Upper lobe of left lung (tissue), 6 donors: ENCODE measurements around the gene HAUS8. TPM values are rescaled to one million over a fixed set of nuclear protein-coding genes. Genes with fewer than 3 reads are reported as not detected.
A peak's percentile ranks its signal among the peaks of the same experiment; 100 is the strongest.

Source experiments
- ATAC-seq, 2 donors: fragments of 200-7000 bp; cut with Tn5 transposase; one replicate each; pipeline ENCODE4 v1.9.1; 2022; ENCODE audit warnings: mild to moderate bottlenecking in 2 of 2, moderate library complexity in 2 of 2; ENCODE audit not compliant: low FRiP score in 2 of 2
- DNase-seq, 2 donors: peaks; one replicate each; pipeline ENCODE4 v3.0.0-alpha.2; 2019 to 2020
- H3K27ac ChIP-seq, 4 donors: fragments of 200-600 bp; sonication (generic); one replicate each; pipeline ENCODE4 v1.5.1; 2016 to 2019
- H3K27me3 ChIP-seq, 4 donors: fragments of 200-600 bp; sonication (generic); one replicate each; pipeline ENCODE4 v1.5.1; 2017 to 2019
- H3K36me3 ChIP-seq, 4 donors: fragments of 200-600 bp; sonication (generic); one replicate each; pipeline ENCODE4 v1.5.1; 2016 to 2019
- H3K4me1 ChIP-seq, 4 donors: fragments of 200-600 bp; sonication (generic); one replicate each; pipeline ENCODE4 v1.5.1; 2018 to 2019
- H3K4me3 ChIP-seq, 4 donors: fragments of 200-600 bp; sonication (generic); one replicate each; pipeline ENCODE4 v1.5.1; 2017 to 2019; ENCODE audit warnings: mild to moderate bottlenecking in 2 of 4, moderate library complexity in 1 of 4
- H3K9me3 ChIP-seq, 4 donors: fragments of 200-600 bp; sonication (generic); one replicate each; pipeline ENCODE4 v1.5.1; 2018 to 2019
- CTCF ChIP-seq, 6 experiments: fragments of 450-650 bp in 4 of 6; fragments of 200-600 bp in 2 of 6; sonication (generic) in 2 of 6; IDR thresholded peaks; one replicate each; pipeline ENCODE4 v1.5.1; 2016 to 2019; ENCODE audit warnings: antibody characterized with exemption in 6 of 6
- EP300 ChIP-seq, 4 donors: sonication (generic); formaldehyde crosslinking; IDR thresholded peaks; one replicate each; pipeline ENCODE4 v1.5.1; 2017; ENCODE audit warnings: antibody characterized with exemption in 4 of 4, control low read depth in 2 of 4
- POLR2A ChIP-seq, 4 donors: fragments of 450-650 bp; IDR thresholded peaks; one replicate each; pipeline ENCODE4 v1.5.1; 2016 to 2017; ENCODE audit warnings: antibody characterized with exemption in 4 of 4, mild to moderate bottlenecking in 2 of 4
- POLR2AphosphoS5 ChIP-seq, 2 donors: sonication (generic); formaldehyde crosslinking; IDR thresholded peaks; one replicate each; pipeline ENCODE4 v1.5.1; 2017; ENCODE audit warnings: antibody characterized with exemption in 2 of 2
- WGBS, 2 donors: methylation state at CpG; one replicate each; pipeline ENCODE4 v1.1.5; 2017 to 2018; 5-methylcytosine and 5-hydroxymethylcytosine counted together
- total RNA-seq, 6 donors: library from RNA; depleted of rRNA in 4 of 6; stranded (reverse); fragments of >200 nt in 4 of 6; gene quantifications; one replicate each; pipeline versions ENCODE4 v1.1.0 to v1.2.1, GENCODE V29; 2016 to 2021
- donor health status: DM: no; HTN: no; CAD: no; lungs with moderate emphysema.
- donor health status: DM: no; HTN: yes; CAD: no; lungs with severe emphysema.

Gene HAUS8
- total RNA-seq: 10 to 100 TPM in 2 of 6 donors, 1 to 10 TPM in 4; 4.9 to 21.0 (median 8.7) TPM

GRCh38 chr19:17075035-17075863 is at the start of gene HAUS8, which contains the start of gene MYO9B:
TSS of gene HAUS8 (minus strand) at chr19:17075452. CDS start at chr19:17075422, 30 bp downstream.
TSS of gene MYO9B (plus strand) at chr19:17075777. CDS start at chr19:17101718, 25,941 bp downstream.
- peaks cover 0 to 8% (median 2%) of the 10 kb centered on the region in 4 donors for H3K36me3 ChIP-seq
- DNase-seq (peak; percentile 98 to 99), ATAC-seq (peak; percentile 95 to 99)
- TF ChIP-seq POLR2A (IDR thresholded peaks at IDR 0.05) (peak in 2 of 4 donors; percentile 33 to 76), EP300 (IDR thresholded peaks at IDR 0.05) (peak in 1 of 4 donors; percentile 78), POLR2AphosphoS5 (IDR thresholded peaks at IDR 0.05) (peak; percentile 89 to 91), CTCF (IDR thresholded peaks at IDR 0.05) (peak in 1 of 6 experiments; percentile 21)
- no peaks in the 10 kb centered on the region for H3K27me3 ChIP-seq
- H3K4me3 ChIP-seq: peak within 1 kb of the TSS; percentile 67 to 96 (median 93)
- peaks cover 42 to 56% (median 46%) of the 10 kb centered on the region in 4 donors for H3K4me1 ChIP-seq
- peak within 1 kb of the TSS; percentile 82 to 97 (median 89) for H3K27ac ChIP-seq
- 0% methylated on average over 17 to 84 of the region's 103 CpGs for WGBS, 2 donors
- H3K9me3 ChIP-seq: no peaks in the 10 kb centered on the region

GRCh38 chr19:17124025-17124424 is 48.8 kb upstream of the HAUS8 start:
- Histone ChIP-seq H3K4me3 (no peak overlapping the region), H3K36me3 (peaks cover 0 to 2% (median 0%) of the 10 kb centered on the region in 4 donors), H3K27ac (peak overlapping the region in 2 of 4 donors; percentile 41 to 77), H3K9me3 (no peaks in the 10 kb centered on the region), H3K4me1 (peaks cover 12 to 32% (median 17%) of the 10 kb centered on the region in 4 donors), H3K27me3 (no peaks in the 10 kb centered on the region)
- TF ChIP-seq POLR2A (IDR thresholded peaks at IDR 0.05) (no peak), EP300 (IDR thresholded peaks at IDR 0.05) (no peak), POLR2AphosphoS5 (IDR thresholded peaks at IDR 0.05) (no peak), CTCF (IDR thresholded peaks at IDR 0.05) (no peak)
- 100% methylated on average over 1 of the region's 1 CpG for WGBS, 2 donors
- DNase-seq (no peak), ATAC-seq (no peak)

- H3K27me3 ChIP-seq: no peaks in the 10 kb centered on the region
- no peak overlapping the region for H3K27ac ChIP-seq
- H3K4me3 ChIP-seq: no peak overlapping the region
- TF ChIP-seq POLR2A (IDR thresholded peaks at IDR 0.05): no peak
- no peak for TF ChIP-seq CTCF (IDR thresholded peaks at IDR 0.05)
- no peak for TF ChIP-seq POLR2AphosphoS5 (IDR thresholded peaks at IDR 0.05)
- no peak for TF ChIP-seq EP300 (IDR thresholded peaks at IDR 0.05)
- WGBS, 2 donors: 97 to 98% methylated on average over 2 of the region's 2 CpGs
- peaks cover 0 to 6% (median 0%) of the 10 kb centered on the region in 4 donors for H3K36me3 ChIP-seq
- H3K9me3 ChIP-seq: no peaks in the 10 kb centered on the region
- DNase-seq (no peak), ATAC-seq (no peak)
- peaks cover 12 to 32% (median 17%) of the 10 kb centered on the region in 4 donors for H3K4me1 ChIP-seq
These were observed 47.8 kb upstream of the HAUS8 start for GRCh38 chr19:17123041-17123440.

- Histone ChIP-seq H3K4me1 (peaks cover 12 to 28% (median 17%) of the 10 kb centered on the region in 4 donors), H3K27me3 (no peaks in the 10 kb centered on the region), H3K9me3 (no peaks in the 10 kb centered on the region), H3K4me3 (no peak overlapping the region), H3K36me3 (peaks cover 0 to 6% (median 0%) of the 10 kb centered on the region in 4 donors), H3K27ac (peak overlapping the region in 1 of 4 donors; percentile 4)
- WGBS, 2 donors: 68 to 71% methylated on average over 9 of the region's 9 CpGs
- TF ChIP-seq CTCF (IDR thresholded peaks at IDR 0.05) (no peak), POLR2A (IDR thresholded peaks at IDR 0.05) (no peak), POLR2AphosphoS5 (IDR thresholded peaks at IDR 0.05) (no peak), EP300 (IDR thresholded peaks at IDR 0.05) (no peak)
- DNase-seq (no peak), ATAC-seq (peak in 1 of 2 donors; percentile 21)
These were observed 46.6 kb upstream of the HAUS8 start for GRCh38 chr19:17121736-17122293.
